ENCODE results near the gene TMC4. TPM values are rescaled to one million over a fixed set of nuclear protein-coding genes. Genes with fewer than 3 reads are reported as not detected.
"Not testable (repeated sequence)": the region's sequence is repeated elsewhere in the genome, so short reads cannot be mapped to it uniquely, and the experiment has no call there.

Gene TMC4
- total and polyA plus RNA-seq, 3 donors from 2014 or later = 0.31 to 4.1 (median 0.43) TPM

DNA sequence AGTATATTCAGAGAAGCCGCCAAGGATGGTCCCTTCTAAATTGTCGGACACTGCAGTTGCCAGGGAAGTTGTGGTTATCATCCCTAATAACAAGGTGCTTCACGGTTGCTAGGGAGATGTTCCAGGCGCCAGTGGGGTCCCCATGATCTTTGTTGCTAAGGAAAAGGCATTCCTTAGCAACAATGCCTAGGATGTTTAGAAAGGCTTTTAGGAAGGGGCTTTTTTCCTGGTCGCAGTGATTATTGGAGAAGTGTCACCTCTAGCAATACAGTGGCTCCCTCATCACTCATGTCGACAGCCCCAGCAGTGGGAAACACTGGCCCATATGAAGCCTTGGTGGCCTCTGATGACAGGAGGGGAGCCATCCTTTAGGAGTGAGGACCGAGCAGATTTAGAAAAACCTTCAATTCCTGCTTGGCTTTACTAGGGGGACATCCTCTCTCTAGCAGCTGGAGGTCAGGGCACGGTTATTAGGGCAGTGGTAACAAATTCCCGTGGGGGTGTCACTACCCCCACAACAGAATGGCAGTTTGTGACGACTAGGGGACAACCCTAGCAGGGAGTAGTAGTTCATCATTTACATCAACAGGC is 6.4 kb upstream of the TMC4 start:
- 78 to 81% methylated on average over 10 of the region's 10 CpGs for WGBS, 2 donors
- Histone ChIP-seq H3K27ac (no peak overlapping the region), H3K27me3 (no peaks in the 10 kb centered on the region), H3K9me3 (no peaks in the 10 kb centered on the region), H3K4me3 (no peak overlapping the region), H3K36me3 (ENCODE audit: low read depth, missing control alignments) (no peaks in the 10 kb centered on the region), H3K4me1 (no peaks in the 10 kb centered on the region)
- DNase-seq = no peak
- TF ChIP-seq POLR2A (IDR thresholded peaks at IDR 0.05) (no peak), CTCF (IDR thresholded peaks at IDR 0.05) (no peak)
- intact Hi-C loops (cut with DNase I; ENCODE audit: low total_unique reads) = no loop called here

DNA sequence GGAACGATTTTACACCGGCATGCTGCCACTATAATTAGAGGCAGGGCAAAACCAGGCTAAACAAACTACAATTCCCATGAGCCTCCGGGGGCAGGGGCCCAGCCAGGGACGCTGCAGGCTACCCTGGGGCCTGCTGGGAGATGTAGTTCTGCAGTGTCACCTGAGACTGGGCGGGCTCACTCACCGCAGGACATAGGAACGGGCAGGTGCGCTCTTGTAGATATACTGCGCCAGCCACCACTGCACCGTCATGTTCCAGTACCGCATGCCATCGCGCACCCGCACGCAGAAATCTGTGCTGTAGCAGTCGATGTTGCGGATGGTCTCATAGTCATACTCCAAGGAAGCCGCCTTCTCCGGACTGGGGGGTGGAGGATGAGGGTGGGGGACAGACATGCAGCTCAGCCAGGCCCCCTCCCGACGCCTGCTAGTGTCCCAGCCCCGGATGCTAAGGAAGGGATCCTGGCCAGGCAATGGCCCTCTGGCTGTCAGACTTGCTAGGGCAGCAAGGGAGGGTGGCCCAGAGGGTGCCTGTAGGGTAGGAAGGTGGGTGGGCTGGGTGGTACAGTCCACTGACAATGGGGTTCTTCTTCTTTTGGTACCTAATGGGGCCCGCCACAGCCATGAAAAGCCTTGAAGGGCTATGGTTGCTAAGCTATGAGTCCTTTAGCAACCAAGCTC is 5.8 kb upstream of the TMC4 start:
- peak; percentile 57 for DNase-seq

DNA sequence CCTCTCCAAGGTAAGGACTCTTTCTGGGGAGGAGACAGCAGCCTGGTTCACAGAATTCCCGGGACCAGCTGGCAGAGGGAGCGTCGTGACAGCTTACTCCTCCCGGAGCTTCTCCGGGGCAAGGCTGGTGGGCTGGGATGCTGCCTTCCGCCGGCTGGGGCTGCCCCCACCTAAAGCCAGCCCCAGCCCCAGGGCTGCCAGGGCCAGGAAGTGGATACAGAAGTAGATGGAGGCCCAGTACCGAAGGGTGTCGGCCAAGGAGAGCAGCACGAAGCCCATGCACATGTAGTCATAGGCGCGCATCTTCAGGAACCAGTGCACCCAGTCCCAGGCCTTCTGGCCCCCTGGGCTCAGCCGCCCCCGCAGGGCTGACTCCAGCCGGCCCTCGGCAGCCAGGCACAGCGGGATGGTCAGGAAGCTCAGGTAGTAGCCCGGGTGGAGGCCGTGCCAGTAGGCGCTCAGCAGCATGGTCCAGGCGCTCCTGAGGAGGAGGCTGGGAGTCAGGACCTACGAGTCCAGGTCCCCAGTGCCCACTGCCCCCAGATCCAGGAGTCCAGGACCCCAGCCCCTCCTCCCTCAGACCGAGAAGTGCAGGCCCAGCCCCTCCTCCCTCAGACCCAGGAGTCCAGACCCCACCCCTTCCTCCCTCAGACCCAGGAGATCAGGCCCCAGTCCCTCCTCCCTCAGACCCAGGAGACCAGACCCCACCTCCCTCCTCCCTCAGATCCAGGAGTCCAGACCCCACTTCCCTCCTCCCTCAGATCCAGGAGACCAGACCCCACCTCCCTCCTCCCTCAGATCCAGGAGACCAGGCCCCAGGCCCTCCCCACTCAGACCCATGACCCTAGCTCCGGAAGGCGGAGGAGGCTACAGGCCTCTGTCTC is 1.2 kb upstream of the TMC4 start:
- Histone ChIP-seq H3K36me3 (ENCODE audit: low read depth, missing control alignments) (no peaks in the 10 kb centered on the region), H3K4me1 (peaks cover 6% of the 10 kb centered on the region), H3K27ac (no peak overlapping the region), H3K4me3 (no peak overlapping the region), H3K9me3 (no peaks in the 10 kb centered on the region), H3K27me3 (no peaks in the 10 kb centered on the region)
- no peak for TF ChIP-seq POLR2A (IDR thresholded peaks at IDR 0.05)
- no peak for TF ChIP-seq CTCF (IDR thresholded peaks at IDR 0.05)
- intact Hi-C loops (cut with DNase I; ENCODE audit: low total_unique reads) = no loop called here
- 59 to 82% methylated on average over 6 to 19 of the region's 25 CpGs for WGBS, 2 donors
- no peak for DNase-seq

More for the DNA sequence above, 5.8 kb upstream of the TMC4 start:
- Histone ChIP-seq H3K36me3 (ENCODE audit: low read depth, missing control alignments) (no peaks in the 10 kb centered on the region), H3K4me1 (no peaks in the 10 kb centered on the region), H3K9me3 (no peaks in the 10 kb centered on the region), H3K4me3 (no peak overlapping the region), H3K27ac (no peak overlapping the region), H3K27me3 (no peaks in the 10 kb centered on the region)
- WGBS, 2 donors = 66 to 90% methylated on average over 7 to 21 of the region's 23 CpGs
- TF ChIP-seq POLR2A (IDR thresholded peaks at IDR 0.05) = no peak
- TF ChIP-seq CTCF (IDR thresholded peaks at IDR 0.05) = no peak
- intact Hi-C loops (cut with DNase I; ENCODE audit: low total_unique reads) = no loop called here

- intact Hi-C loops (cut with DNase I; ENCODE audit: low total_unique reads) = no loop called here
- Histone ChIP-seq H3K36me3 (ENCODE audit: low read depth, missing control alignments) (no peaks in the 10 kb centered on the region), H3K4me3 (no peak overlapping the region), H3K27me3 (no peaks in the 10 kb centered on the region), H3K4me1 (peaks cover 6% of the 10 kb centered on the region), H3K27ac (no peak overlapping the region), H3K9me3 (no peaks in the 10 kb centered on the region)
- no peak for DNase-seq
- WGBS, 2 donors = 59 to 80% methylated on average over 7 to 15 of the region's 15 CpGs
- no peak for TF ChIP-seq CTCF (IDR thresholded peaks at IDR 0.05)
- no peak for TF ChIP-seq POLR2A (IDR thresholded peaks at IDR 0.05)
Measured at GRCh38 chr19:54173359-54173699, 369 bp upstream of the TMC4 start.

- H3K4me1 ChIP-seq; intact Hi-C loops (cut with DNase I; ENCODE audit: low total_unique reads); H3K27me3 ChIP-seq; DNase-seq; H3K4me3 ChIP-seq; H3K9me3 ChIP-seq; H3K36me3 ChIP-seq (ENCODE audit: low read depth, missing control alignments); H3K27ac ChIP-seq: not testable (repeated sequence)
- 76% methylated on average over 14 to 18 of the region's 23 CpGs for WGBS, 2 donors
Measured at GRCh38 chr19:54171736-54172431, 1.1 kb downstream of the TMC4 start.

Measured in testis (tissue), 3 donors.